IPS-NIHi11 (cell line): ENCODE measurements around the gene IFNLR1.

Experiments used
- DNase-seq: peaks from one replicate; pipeline ENCODE4 v3.0.0; 2012; ENCODE audit warnings: mixed read lengths, low spot score

IFNLR1 gene

DNA sequence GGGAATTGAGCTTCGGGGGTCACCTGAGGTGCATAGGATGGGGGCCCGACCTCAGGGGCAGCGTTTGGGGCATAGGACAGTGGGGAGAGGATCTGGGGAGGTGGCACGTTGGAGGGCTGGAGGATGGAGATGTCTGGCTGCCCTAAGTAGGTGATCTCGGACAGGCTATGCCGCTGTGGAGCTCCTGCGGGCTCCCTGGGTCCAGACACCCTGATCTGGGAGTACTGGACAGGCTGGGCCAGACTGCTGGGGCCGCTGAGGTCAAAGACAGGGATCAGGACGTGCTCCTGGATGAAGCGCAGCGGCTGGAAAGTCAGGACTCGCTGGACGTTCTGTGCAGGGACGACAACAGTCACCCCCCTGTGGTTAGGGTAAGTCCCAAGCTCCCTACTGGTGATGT, 65.7 kb downstream of the IFNLR1 start:
- no peak for DNase-seq

DNA sequence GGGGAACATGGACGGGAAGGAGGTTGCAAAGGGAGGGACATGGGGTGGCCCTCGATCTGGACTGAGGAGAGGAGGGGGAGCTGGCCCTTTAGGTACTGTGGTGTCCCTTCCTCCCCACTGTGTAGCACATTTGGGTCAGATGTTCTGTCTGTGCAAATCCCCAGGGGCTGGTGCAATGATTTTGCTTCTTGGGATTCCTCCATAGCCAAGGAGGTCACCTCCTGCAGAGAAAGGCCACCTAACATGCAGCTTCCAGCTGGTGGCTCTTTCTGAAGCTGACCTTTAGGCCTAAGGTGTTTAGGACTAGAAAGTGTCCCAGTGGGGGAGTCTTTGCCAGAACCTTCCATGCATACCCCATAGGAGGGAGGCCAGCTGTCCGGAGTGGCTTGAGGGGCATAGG, 66.1 kb downstream of the IFNLR1 start:
- DNase-seq = no peak

DNA sequence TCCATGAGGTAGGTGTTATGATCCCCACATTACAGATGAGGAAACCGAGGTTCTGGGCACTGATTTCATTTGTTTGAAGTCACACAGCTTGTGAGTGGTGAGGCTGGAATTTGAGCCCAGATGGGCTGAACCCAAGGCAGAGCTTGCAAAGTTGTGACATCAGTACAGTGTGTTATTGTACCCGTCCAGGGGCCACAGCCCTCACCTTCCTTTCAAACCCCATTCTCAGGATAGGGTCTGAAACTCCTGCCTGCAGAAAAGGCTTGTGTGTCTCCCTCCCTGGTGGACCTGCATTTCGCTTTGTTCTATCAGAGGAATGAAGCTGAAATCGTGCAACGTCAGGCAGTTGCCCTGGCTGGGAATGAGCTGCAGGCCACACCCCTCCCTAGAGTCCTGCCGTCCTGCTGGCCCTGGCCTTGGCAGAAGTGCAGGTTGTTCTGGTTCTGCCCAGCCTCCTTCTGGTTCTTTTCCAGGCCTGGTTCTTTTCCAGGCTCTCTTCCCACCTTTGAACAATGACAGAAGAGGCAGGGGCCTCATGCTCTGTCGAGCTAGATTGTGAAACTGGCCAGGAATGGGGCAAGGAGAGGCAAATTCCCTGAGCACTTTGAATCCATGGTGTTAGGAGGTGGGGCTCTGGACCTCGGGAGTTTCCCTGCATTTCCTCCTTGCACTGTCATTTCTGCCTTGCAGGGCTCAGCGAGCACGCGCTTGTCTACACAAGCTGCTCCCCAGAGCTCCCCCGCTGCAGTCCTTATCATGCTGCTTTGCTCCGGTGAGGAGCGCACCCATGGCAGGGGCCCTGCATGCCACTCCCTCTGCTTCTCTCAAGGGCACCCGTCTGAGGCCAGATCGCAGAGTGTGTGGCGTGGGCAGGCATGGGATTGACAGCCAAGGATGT, 67.0 kb downstream of the IFNLR1 start:
- no peak for DNase-seq

DNA sequence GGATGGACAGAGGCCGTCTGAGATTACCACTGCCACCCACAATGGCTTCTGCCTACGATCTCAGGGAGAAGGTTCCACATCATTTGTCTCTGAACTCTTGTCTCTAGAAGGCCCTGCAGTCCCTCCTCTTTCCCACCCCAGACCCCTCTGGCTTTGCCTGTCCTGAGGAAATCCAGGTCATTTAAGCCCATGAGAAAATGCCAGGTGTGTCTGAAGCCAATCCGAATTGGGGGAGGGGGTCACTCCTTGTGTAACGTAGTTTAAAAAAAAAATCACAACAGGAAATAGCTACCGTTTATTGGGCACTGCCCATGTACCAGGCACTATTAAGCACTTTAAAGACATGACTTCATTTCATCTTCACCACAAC, 67.6 kb downstream of the IFNLR1 start:
- no peak for DNase-seq

DNA sequence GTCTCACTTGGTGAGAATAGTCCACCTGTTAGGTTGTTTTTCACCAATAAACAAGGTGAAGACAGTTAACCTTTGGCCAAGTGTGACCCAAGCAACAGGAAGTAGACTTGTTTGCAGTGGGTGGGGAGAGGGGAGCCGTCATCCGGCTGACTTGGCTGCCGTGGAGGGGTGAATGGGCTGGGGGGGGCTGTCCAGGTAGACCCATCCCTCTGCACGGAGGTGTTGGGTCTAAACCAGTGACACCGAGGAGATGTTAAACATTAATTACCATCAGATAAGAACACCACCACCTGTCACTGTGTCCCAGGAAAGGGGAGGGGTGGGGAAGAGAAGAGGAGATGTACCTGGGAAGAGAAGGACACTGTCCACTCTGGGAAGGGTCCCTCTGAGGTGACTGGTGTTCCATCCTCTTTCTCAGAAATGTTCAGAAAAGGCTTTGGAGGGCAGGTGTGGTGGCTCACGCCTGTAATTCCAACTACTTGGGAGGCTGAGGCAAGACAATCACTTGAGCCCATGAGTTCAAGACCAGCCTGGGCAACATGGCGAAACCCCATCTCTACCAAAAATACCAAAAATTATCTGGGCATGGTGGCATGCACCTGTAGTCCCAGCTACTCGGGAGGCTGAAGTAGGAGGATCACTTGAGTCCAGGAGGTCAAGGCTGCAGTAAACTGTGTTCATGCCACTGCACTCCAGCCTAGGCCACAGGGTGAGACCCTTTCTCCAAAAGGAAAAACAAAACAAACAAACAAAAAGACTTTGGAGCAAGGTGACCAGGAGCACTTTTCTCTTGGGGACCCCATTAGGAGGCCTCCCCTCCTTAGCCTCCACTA, 68.5 kb downstream of the IFNLR1 start:
- no peak for DNase-seq

DNA sequence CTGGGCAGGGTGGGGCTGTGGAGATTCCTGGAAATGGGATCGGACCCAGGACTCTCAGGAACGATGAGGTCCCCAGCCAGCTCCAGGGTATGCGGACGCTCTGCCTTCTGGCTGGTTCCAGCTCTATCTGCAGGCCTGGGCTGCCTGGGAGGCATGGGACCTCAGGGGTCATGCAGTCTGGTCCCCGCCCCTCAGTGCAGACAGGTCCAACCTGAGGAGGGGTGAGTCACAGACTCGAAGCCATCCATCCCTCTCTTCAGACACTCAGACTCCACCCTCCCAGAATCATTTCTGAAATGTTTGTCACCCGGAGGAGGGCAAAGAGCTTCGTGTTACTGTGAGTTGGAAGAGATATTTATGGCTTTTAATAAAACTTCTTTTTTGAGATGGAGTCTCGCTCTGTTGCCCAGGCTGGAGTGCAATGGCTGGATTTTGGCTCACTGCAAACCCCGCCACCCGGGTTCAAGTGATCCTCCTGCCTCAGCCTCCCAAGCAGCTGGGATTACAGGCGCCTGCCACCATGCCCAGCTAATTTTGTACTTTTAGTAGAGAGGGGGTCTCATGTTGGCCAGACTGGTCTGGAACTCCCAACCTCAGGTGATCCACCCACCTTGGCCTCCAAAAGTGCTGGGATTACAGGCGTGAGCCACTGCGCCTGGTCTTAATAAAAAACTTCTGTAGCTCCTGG, 69.2 kb downstream of the IFNLR1 start:
- DNase-seq = no peak

DNA sequence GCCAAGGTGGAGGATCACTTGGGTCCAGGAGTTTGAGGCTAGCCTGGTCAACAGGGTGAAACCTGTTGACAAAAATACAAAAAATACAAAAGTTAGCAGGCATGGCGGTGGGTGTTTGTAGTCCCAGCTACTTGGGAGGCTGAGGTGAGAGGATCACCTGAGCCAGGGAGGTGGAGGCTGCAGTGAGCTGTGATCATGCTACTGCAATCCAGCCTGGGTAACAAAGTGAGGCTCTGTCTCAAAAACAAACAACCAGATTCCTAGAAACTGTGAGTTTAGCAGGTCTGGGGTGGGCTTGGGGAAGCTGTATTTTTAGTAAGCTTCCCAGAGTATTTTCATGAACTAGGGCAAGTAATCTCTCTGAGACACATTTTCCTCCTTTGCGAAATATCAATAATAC, 70.0 kb downstream of the IFNLR1 start:
- no peak for DNase-seq

DNA sequence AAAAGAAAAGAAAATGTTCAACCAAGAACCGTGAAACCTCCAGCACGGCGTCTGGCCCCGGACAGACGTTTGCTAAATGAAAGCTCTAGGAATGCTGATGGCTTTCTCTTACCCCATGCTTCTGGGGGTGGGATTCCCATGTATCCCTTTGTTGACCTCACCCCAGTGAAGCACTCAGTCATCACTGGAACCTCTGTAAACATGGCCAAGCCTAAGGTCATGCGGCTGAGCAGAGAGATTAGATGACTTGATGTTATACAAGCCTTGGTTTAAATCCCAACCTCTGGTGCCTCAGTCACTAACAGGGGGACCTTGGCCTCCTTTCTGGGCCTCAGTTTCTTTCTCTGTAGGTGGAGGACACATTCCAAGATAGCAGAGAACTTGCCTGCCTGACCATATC, 72.3 kb downstream of the IFNLR1 start:
- no peak for DNase-seq

DNA sequence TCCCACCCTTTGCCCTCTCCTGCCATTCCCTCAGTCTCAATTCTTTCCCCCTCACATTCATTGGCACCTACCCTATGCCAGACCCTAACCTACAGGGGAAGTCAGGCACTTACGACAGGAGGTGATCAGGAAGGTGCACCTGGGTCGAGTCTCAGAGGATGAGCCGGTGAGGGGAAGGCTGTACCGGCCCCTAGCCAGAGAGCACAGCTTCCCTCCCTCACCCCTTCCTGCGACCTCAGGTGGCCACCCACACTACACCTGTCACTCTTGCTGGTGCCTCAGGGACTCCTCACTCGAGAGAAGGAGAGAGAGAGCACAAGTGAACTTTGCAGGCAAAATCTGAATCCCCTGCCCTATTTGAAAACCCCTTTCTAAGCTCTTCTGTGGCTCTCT, 73.5 kb downstream of the IFNLR1 start:
- no peak for DNase-seq

DNA sequence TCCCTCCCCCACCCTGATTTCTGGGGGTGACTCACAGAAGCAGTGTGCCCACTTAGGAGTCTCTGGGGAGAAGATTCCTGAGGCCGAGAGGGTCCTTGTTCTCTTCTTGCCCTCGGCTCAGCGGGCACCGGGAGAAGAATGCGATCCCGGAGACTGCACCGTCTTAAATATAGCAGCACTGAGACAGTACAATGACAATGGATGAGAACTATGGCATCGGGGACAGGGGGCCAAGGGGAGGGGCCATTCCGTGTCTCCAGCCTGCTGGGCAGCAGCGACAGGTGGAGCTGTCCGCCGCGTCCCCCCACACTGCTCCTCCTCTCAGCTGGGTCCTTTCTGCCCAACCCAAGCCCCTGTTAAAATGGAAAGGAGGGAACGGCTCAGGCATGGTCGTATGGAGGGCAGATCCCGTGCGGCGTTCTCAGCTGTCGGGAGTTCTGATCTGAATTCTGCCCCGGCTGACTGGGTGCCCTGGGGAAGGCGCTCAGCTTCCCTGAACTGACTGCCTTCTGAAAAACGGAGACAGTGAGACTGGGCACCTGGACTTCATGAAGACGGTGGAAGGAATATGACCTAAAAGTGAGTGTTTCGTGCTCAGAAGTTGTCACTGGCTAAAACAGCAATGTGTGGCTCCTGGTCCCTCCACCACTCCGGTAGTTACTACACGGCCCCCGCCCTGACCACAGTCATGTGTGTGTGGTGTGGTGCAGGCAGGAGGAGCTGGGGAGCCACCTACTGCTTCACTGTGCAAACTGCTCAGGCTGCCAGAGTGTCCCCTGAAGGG, 74.9 kb downstream of the IFNLR1 start, which contains the start of gene MYOM3:
Gene MYOM3 (minus strand): TSS at position 140 of the 784 bp plus-strand sequence. CDS start 3,499 bp downstream, outside the sequence.
- DNase-seq = peak; percentile 68

DNA sequence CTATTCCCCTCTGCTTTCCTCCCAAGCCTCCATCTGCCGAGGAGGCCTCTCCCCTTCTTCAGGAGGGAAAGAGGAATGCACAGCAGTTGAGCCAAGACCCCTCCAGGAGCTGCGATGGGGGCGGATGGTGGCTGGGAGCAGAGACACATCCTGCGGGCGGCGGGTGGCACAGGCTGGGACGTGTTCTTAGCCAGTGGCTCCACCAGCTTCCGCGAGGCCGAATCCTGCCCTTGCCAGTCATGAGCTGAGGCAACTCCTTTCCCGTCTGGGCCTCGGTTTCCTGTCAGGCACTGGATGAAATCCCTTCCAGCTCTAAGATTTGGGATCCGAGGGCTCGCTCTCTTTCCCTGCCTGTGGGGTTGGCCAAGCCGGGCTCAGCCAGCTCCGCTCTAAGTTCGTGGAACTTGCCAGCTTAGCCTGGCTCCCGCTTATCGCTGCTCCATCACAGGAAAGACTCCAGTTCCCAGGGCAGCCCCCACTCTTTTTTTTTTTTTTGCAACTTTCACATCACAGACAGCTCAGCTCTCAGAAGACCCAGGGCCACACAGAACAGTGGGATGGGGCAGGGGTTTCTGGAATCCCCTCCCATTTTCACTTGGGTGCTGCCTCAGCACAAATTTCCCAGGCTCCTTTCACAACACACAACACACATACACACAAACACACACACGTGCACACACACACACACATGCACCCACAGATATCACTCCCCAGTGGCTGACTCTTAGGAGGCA, 75.7 kb downstream of the IFNLR1 start:
- DNase-seq = no peak

DNA sequence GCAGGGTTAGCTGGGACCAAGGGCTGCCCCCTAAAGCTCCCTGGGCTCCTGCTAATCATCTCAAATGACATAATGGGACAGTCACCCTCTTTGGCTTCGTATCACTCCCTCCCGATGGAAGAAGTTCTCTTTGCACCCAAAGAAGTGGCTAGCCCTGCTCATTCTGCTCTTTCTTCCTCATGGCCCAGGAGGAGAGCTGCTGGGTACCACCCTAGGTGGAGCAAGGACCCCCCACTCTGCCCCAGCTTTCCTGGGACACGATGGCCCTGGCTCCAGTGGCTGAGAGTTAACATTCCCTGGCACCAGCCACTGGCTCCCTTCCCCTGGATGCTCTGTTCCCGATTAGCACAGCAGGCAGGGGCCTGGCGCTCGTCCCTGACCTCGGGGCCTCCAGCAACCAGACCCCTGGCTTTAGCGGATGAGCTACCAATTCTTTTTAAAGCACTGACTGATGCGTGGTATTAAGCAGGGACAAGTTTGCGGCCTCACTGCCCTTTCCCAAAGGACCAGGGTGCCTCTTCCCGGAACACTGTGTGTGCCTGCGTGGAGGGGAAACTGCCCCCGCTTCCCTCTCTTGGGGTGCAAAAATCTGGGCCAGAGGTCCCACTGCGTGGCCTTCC, 76.3 kb downstream of the IFNLR1 start:
- no peak for DNase-seq

DNA sequence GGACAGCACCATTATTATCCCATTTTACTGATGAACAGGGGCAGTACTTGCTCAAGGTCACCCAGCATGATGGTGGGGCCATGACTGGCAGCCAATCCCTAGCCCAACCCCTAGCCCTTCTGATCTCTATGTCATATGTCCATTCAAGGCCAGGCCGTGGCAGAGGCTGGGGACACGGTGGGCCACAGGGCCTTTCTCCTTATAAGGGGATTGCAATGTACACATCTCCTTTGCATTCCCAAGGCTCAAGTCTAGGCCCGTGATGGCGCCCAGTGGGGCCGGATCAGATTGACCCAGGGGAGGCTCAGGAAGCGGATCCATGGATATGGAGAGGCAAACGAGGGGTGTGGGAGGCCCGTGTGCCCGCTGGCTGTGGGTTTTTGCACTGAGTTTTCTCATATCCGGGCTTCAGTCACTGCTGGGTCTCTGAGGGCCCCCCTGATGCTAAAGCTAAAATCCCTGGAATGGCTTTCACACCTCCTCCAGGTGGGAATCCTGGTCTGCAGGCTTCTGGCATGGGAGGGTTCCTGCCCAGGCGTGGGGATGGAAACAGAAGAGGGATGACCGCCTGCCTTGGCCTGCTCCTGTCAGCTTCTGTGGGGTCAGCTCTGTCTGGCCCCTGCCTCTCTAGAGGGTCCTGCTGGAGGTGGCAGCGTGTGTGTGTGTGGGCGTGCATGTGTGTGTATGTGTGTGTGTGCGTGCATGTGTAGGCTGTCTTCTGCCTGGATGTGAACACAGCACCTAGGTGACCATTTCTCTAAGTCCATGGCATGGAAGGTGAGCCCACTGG, 77.2 kb downstream of the IFNLR1 start:
- no peak for DNase-seq

DNA sequence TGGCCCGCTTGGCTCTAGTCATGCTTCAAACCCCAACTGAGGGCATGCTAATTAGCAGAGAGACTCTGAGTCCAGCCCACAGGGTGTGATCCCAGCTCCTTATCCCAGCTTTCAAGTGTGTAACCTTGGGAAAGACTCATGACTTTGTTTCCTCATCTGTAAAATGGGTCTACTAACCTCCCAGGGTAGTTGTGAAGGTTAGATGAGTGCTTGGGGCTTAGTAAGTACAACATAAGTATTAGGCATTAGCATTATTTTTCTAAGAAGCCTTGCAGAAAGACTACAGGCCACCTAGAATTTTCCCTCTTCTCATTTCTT, 78.0 kb downstream of the IFNLR1 start:
- no peak for DNase-seq

DNA sequence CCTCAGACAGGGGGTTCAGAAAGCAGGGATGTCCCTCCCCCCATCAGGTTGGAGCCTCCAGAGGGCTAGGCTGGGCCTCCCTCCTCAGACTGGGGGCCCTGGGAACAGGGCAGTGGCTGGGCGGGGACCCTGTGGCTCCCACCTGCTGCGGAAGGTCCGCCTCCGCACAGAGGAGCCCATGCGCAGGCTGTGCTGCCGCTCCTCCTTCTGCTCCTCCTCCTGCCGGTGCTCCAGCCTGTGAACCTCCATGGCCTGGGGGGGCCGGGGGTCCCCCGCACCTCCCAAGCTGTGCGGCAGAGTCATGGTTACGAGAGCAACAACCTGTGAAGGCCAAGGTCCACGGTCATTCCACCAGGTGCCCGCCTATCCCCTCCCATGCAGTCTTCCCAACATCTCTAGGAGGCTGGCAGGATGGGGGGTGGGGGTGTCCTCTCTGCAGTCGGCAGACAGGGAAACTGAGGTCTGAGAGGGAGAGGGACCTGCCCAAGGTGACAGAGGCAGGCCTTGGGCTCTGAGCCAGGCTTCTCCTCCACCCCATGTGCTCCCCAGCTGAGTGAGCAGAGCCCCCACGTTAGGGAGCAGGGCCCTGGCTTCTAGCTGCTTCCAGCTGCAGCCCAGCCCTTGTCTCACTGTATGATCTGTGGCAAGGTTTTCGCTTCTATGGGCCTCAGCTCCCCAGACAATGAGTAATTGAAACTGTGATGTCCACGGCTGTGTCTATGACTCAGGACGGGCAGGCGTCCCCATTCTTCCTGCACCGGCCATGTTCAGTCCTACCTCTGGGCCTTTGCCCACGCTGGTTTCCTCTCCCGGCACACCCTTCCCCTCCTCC, 78.5 kb downstream of the IFNLR1 start:
- DNase-seq = no peak

DNA sequence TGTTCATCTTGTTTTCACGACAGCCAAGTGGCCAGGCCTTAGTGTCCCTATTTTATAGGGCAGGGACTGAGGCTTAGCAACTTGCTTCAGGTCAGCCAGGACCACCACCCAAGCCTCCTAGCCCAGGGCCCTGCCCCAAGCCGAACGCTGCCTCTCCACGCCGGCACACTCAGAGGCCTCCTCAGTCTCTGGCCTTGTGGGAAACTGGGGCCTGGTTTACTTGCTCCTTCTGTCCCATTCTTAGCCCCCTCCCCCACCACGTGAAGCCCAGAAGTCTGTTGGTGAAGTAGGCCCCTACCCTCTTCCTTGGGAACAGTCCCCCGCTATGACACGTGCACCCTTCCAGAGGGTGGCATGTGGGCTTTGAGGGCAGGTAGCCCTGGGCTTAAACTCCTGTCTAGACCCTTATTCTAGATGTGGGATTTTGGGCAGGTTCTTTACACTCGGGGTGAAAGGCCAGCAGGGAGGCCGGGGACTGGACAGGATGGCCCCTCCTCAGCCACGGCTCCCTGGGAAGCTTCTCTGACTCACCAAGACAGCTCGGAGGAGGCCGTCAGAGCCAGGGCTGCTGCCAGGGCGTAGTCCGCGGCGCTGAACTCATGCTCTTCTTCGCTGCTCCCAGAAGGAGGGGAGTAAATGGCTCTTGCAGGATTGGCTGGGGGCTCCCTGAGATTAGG, 79.5 kb downstream of the IFNLR1 start:
- no peak for DNase-seq

DNA sequence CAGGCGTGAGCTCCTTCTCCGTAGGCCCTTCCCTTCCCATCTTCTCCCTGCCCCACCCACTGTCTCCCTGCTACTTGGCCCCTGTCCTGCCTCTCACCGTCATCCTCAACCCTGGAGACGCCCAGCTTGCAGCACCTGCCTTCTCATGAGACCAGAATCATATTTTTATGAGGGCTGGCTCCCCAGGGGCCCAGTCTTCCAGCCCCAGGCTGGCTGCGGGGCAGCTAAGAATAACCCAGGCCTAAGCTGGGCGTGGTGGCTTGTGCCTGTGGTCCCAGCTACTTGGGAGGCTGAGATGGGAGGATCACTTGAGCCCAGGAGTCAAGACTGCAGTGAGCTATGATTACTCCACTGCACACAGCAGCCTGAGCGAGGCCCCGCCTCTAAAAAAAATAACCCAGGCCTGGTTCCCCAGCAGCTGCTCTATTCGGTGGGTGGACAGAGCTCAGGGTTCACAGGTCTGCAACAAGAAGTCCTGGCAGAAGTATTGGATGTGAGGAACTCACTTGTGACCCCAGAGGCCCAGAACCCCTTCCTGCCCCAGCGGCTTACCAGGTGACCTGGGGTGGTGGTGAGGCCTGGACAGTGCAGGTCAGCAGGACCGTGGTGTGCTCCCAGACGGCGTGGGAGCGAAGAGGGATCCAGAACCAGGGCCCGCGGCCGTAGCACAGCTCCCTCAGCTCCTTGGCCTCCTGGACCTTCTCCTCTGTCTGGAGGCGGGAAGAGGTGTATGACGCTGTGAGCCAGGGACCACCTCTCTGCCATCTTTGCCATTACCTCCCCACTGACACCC, 81.5 kb downstream of the IFNLR1 start:
- no peak for DNase-seq

DNA sequence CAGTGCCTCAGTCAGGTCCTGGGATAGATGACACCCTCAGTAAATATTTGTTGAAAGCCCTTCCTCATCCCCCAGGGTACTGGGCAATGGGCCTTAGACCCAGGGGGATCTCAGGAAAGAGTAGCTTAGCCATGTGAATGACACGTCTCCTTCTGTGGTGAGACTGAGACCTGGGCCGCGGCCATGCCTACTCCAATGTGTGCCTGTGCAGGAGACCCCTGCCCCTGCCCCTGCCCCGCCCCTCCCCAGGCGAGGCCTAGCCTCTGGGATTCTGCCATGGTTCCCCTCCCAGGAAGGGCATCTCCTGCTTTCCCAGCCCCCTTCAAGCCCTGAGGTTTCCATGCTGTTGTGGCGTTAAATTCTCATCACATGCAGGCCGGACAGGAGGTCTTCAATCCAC, 82.2 kb downstream of the IFNLR1 start:
- no peak for DNase-seq
